Bronchial epithelial cell (primary cell): ENCODE results near the gene EPDR1. TPM values are rescaled to one million over a fixed set of nuclear protein-coding genes. Genes with fewer than 3 reads are reported as not detected.

Source experiments
- DNase-seq: peaks from one replicate; pipeline ENCODE4 v3.0.0-alpha.2; 2010; ENCODE audit warnings: low read depth
- FAIRE-seq: peaks from 2 replicates; lab custom pipeline; 2011; peaks lifted over from hg19 to GRCh38; lab: Jason Lieb, UNC
- H3K27me3 ChIP-seq: 2 replicates; pipeline ENCODE4 v1.5.1; 2011; ENCODE audit warnings: low read length; ENCODE audit not compliant: control insufficient read depth, insufficient read depth
- H3K36me3 ChIP-seq: 2 replicates; pipeline ENCODE4 v1.5.1; 2011; ENCODE audit warnings: low read length; ENCODE audit not compliant: control insufficient read depth, insufficient read depth
- H3K4me3 ChIP-seq: 2 replicates; pipeline ENCODE4 v1.5.1; 2011; ENCODE audit warnings: mild to moderate bottlenecking, low read depth, low read length, control low read depth
- CTCF ChIP-seq: IDR thresholded peaks from 2 replicates; pipeline ENCODE4 v1.5.1; 2011; ENCODE audit warnings: mild to moderate bottlenecking, moderate library complexity, low read length, control low read depth, inconsistent platforms; ENCODE audit not compliant: insufficient read depth, severe bottlenecking
- total RNA-seq: library from RNA; depleted of rRNA; stranded (reverse); fragments of >200 nt; gene quantifications from 2 replicates; pipeline ENCODE4 v1.2.1, GENCODE V29; 2014

EPDR1 gene
- total RNA-seq, 1 donor from 2014 or later = 5.3 TPM

- no peak for FAIRE-seq
- no peak overlapping the region for H3K4me3 ChIP-seq
- H3K27me3 ChIP-seq = peaks cover 14% of the 10 kb centered on the region
- DNase-seq = no peak
- no peak for TF ChIP-seq CTCF
- H3K36me3 ChIP-seq = no peaks in the 10 kb centered on the region
These were observed 4.3 kb upstream of the EPDR1 start for GRCh38 chr7:37916017-37916672.

GRCh38 chr7:37916673-37917660 is 3.5 kb upstream of the EPDR1 start, which contains the start of gene SFRP4:
TSS of gene SFRP4 (minus strand) at chr7:37916817. CDS start at chr7:37916537, 280 bp downstream.
- Histone ChIP-seq H3K4me3 (no peak within 1 kb of the TSS), H3K36me3 (no peaks in the 10 kb centered on the region), H3K27me3 (peaks cover 14% of the 10 kb centered on the region)
- FAIRE-seq (peak; percentile 84), DNase-seq (peak; percentile 38)
- peak; percentile 66 for TF ChIP-seq CTCF

GRCh38 chr7:37918526-37918925 is 1.9 kb upstream of the EPDR1 start:
- TF ChIP-seq CTCF = no peak
- Histone ChIP-seq H3K4me3 (no peak overlapping the region), H3K36me3 (no peaks in the 10 kb centered on the region), H3K27me3 (peaks cover 14% of the 10 kb centered on the region)
- DNase-seq (no peak), FAIRE-seq (no peak)

GRCh38 chr7:37920849-37921805 is 687 bp downstream of the EPDR1 start:
- peaks cover 8% of the 10 kb centered on the region for H3K27me3 ChIP-seq
- no peak for TF ChIP-seq CTCF
- FAIRE-seq (no peak), DNase-seq (no peak)
- H3K36me3 ChIP-seq = no peaks in the 10 kb centered on the region
- H3K4me3 ChIP-seq = peak overlapping the region; percentile 62

- Histone ChIP-seq H3K4me3 (no peak overlapping the region), H3K27me3 (peaks cover 5% of the 10 kb centered on the region), H3K36me3 (no peaks in the 10 kb centered on the region)
- DNase-seq = no peak
- no peak for TF ChIP-seq CTCF
- FAIRE-seq = no peak
These were observed 1.4 kb downstream of the EPDR1 start for GRCh38 chr7:37921876-37922275.
